ENCODE results near the gene CSH1.
A peak's percentile ranks its signal among the peaks of the same experiment; 100 is the strongest.
"Not testable (repeated sequence)": the region's sequence is repeated elsewhere in the genome, so short reads cannot be mapped to it uniquely, and the experiment has no call there.

CSH1 gene

DNA sequence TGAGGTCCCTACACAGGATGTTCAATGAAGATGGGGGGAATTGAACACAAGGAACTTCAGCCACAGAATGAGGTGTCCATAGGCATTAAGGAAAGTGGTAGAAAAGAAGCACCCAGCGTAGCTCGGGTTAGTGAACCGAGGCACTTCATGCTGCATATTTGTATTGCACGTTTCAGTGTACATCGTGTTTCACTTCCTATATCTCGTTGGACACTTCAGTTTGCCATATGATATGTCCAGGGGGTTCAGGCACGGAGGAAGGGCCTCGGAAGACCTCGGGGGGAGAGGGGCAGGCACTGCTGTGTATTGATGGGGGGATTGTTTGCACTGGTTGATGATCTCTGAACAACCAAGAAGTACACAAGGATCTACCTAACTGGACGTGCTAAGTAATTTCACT lies 19.4 kb upstream of the CSH1 start:
- POLR2A ChIA-PET; H3K9me3 ChIP-seq (ENCODE audit: control insufficient read depth, insufficient read depth, low read depth, low read length); H3K27ac ChIP-seq (ENCODE audit: extremely low read depth, low read depth, low read length); H3K4me1 ChIP-seq (ENCODE audit: control insufficient read depth, insufficient read depth, low read length); H3K4me3 ChIP-seq (ENCODE audit: low read depth, low read length); H3K36me3 ChIP-seq (ENCODE audit: control insufficient read depth in 2 of 2, insufficient read depth in 1 of 2, low read length in 2 of 2): not testable (repeated sequence)
- CTCF ChIA-PET, result interaction anchor here (0.6 to 1.5 kb wide), 4 partner anchors 35 to 218 kb away, joined by 3 to 4 read pairs (median 4); no protein-coding TSS in a partner anchor

DNA sequence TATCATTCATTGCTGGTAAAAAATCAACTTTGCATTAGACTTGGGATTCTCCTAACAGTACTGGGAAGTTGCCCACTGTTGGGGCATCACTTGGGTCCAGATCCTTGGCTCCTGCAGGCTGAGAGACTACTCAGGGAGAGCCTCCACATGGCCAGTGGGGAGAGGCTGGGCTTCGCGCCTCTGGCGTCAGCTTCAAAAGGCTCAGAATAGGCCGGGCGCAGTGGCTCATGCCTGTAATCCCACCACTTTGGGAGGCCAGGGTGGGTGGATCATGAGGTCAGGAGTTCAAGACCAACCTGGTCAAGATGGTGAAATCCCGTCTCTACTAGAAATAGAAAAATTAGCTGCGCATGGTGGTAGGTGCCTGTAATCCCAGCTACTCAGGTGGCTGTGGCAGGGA lies 18.1 kb upstream of the CSH1 start:
- H3K27ac ChIP-seq (ENCODE audit: extremely low read depth, low read depth, low read length), result no peak overlapping the region
- no peaks in the 10 kb centered on the region for H3K4me1 ChIP-seq (ENCODE audit: control insufficient read depth, insufficient read depth, low read length)
- no peak for TF ChIP-seq ZNF292 (tag by site-specific recombination; IDR thresholded peaks at IDR 0.05; ENCODE audit: borderline replicate concordance, low read depth)
- no peak for TF ChIP-seq ZNF623 (tag by site-specific recombination; IDR thresholded peaks at IDR 0.05)
- no peak for TF ChIP-seq ZNF211 (tag by site-specific recombination; IDR thresholded peaks at IDR 0.05; ENCODE audit: low read depth)
- TF ChIP-seq ZNF239 (tag by site-specific recombination; IDR thresholded peaks at IDR 0.05), result no peak
- no peak for TF ChIP-seq ZSCAN23 (tag by site-specific recombination; IDR thresholded peaks at IDR 0.05)
- TF ChIP-seq ZNF449 (tag by site-specific recombination; IDR thresholded peaks at IDR 0.05), result no peak
- TF ChIP-seq ZNF202 (tag by site-specific recombination; IDR thresholded peaks at IDR 0.05; ENCODE audit: borderline replicate concordance), result no peak
- TF ChIP-seq ZNF704 (tag by site-specific recombination; IDR thresholded peaks at IDR 0.05), result no peak
- TF ChIP-seq ZNF121 (tag by site-specific recombination; IDR thresholded peaks at IDR 0.05), result no peak
- TF ChIP-seq ZFHX2 (tag by site-specific recombination; conservative IDR thresholded peaks at IDR 0.05), result no peak
- no peak for TF ChIP-seq ZNF132 (tag by site-specific recombination; IDR thresholded peaks at IDR 0.05; ENCODE audit: borderline replicate concordance)
- ChIA-PET CTCF (no interaction called here), POLR2A (interaction anchor here (0.6 kb wide), 1 partner anchor 104 kb away, joined by 3 read pairs; no protein-coding TSS in a partner anchor)
- H3K36me3 ChIP-seq (ENCODE audit: control insufficient read depth in 2 of 2, insufficient read depth in 1 of 2, low read length in 2 of 2), result no peaks in the 10 kb centered on the region
- no peaks in the 10 kb centered on the region for H3K9me3 ChIP-seq (ENCODE audit: control insufficient read depth, insufficient read depth, low read depth, low read length)
- no peak overlapping the region for H3K4me3 ChIP-seq (ENCODE audit: low read depth, low read length)

DNA sequence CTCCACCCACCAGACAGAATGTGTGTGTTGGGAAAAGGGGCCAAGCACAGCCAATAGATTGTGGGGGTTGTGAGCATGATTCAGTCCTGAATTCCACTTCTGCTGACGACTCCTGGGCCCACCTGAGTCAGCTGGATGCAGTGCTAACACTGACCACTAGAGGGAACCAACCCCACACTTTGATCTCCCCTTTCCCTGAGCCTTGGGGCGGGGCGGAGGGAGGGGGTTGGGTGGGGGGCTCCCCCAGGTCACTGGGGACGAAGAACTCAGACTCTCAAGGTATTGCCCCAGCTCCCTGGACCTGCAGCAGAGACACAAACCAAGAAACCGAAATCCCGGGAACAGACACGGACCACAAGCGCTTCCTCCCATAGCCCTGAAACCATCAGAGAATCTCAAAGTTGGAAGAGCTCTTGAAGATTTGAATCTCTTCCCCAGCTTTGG lies 15.3 kb upstream of the CSH1 start:
- ChIA-PET POLR2A (no interaction called here), CTCF (interaction anchor here (0.6 to 3.7 kb wide), 25 partner anchors 9 to 508 kb away, joined by 3 to 29 read pairs (median 4); no protein-coding TSS in a partner anchor)
- no peaks in the 10 kb centered on the region for H3K9me3 ChIP-seq (ENCODE audit: control insufficient read depth, insufficient read depth, low read depth, low read length)
- H3K27ac ChIP-seq (ENCODE audit: extremely low read depth, low read depth, low read length), result no peak overlapping the region
- H3K36me3 ChIP-seq (ENCODE audit: control insufficient read depth in 2 of 2, insufficient read depth in 1 of 2, low read length in 2 of 2), result no peaks in the 10 kb centered on the region
- TF ChIP-seq ELK4 (IDR thresholded peaks at IDR 0.05; ENCODE audit: borderline replicate concordance, low read depth, low read length), result no peak
- peak; percentile 80 for TF ChIP-seq ZNF692 (tag by site-specific recombination; IDR thresholded peaks at IDR 0.05)
- TF ChIP-seq ZNF23 (tag by site-specific recombination; IDR thresholded peaks at IDR 0.05; ENCODE audit: borderline replicate concordance), result no peak
- peak; percentile 21; the same call in 1 of the 2 replicates for TF ChIP-seq ZNF654 (tag by site-specific recombination; IDR thresholded peaks at IDR 0.05; ENCODE audit: low read depth)
- TF ChIP-seq ZFP69B (tag by site-specific recombination; IDR thresholded peaks at IDR 0.05), result peak; percentile 88
- no peak for TF ChIP-seq PRDM1 (tag by site-specific recombination; IDR thresholded peaks at IDR 0.05)
- no peak overlapping the region for H3K4me3 ChIP-seq (ENCODE audit: low read depth, low read length)
- no peaks in the 10 kb centered on the region for H3K4me1 ChIP-seq (ENCODE audit: control insufficient read depth, insufficient read depth, low read length)

All from HEK293 (cell line).